ENCODE results near the gene PUS1.

The PUS1 gene

DNA sequence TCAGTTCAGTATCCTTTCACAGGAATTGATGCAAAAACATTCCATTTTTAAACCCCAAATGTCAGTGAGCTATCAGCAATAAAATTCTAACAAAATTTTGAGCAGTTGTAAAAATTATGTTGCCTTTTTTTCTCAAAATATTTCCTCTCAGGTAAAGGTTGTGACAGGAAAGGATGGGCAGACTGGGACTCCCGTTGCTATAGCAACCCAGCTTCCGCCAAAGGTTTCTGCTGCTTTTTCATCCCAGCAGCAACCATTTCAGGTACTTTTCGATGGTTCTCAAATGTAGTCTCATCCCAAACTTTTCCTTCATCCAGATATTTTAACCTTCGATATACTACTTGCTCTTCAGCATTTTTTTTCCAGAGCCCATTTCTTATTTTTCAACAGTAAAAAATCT is 34.3 kb downstream of the PUS1 start:
- in situ Hi-C loops (cut with HindIII; ENCODE audit: low sequenced_read_pairs): no loop called here
- no peak overlapping the region for H3K4me3 ChIP-seq (ENCODE audit: low read depth, low read length)
- TF ChIP-seq, protein P1, sequence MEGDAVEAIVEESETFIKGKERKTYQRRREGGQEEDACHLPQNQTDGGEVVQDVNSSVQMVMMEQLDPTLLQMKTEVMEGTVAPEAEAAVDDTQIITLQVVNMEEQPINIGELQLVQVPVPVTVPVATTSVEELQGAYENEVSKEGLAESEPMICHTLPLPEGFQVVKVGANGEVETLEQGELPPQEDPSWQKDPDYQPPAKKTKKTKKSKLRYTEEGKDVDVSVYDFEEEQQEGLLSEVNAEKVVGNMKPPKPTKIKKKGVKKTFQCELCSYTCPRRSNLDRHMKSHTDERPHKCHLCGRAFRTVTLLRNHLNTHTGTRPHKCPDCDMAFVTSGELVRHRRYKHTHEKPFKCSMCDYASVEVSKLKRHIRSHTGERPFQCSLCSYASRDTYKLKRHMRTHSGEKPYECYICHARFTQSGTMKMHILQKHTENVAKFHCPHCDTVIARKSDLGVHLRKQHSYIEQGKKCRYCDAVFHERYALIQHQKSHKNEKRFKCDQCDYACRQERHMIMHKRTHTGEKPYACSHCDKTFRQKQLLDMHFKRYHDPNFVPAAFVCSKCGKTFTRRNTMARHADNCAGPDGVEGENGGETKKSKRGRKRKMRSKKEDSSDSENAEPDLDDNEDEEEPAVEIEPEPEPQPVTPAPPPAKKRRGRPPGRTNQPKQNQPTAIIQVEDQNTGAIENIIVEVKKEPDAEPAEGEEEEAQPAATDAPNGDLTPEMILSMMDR (IDR thresholded peaks at IDR 0.05; ENCODE audit: low read depth, low read length): no peak
- DNase-seq (ENCODE audit: low read depth, low spot score): no peak

DNA sequence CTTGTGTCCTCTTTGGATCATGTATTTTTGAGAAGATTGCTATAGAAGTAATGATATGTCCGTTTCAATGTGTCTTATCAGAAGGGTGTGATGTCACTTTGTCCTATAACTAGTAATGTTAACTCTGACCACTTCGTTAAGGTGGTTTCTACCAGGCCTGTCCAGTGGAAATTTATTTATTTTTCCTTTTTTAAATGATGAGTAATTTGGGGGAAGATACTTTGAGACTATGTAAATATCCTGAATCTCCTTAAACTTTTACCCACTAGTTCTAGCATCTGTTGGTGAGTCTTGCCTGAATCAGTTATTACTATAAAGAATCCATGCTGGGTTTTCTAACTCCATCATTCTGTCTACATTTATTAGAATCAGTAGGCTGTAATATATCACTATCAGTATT is 36.0 kb downstream of the PUS1 start:
- H3K4me3 ChIP-seq (ENCODE audit: low read depth, low read length): no peak overlapping the region
- peak; percentile 10 for DNase-seq (ENCODE audit: low read depth, low spot score)
- in situ Hi-C loops (cut with HindIII; ENCODE audit: low sequenced_read_pairs): no loop called here
- TF ChIP-seq, protein P1 (IDR thresholded peaks at IDR 0.05; ENCODE audit: low read depth, low read length): no peak

DNA sequence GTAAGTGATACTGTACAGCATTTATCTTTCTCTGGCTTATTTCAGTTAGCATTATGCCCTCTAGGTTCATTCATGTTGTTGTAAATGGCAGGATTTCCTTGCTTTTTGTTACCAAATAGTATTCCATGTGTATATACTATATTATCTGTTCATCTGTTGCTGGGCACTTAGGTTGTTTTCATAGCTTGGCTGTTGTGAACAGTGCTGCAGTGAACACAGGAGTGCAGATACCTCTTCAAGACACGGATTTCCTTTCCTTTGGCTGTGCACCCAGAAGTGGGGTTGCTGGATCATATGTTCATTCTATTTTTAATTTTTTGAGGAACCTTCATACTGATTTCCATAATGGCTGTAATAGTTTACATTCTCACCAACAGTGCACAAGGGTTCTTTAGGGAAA is 42.1 kb downstream of the PUS1 start:
- no peak for DNase-seq (ENCODE audit: low read depth, low spot score)
- in situ Hi-C loops (cut with HindIII; ENCODE audit: low sequenced_read_pairs): no loop called here
- TF ChIP-seq, protein P1 (IDR thresholded peaks at IDR 0.05; ENCODE audit: low read depth, low read length): no peak
- no peak overlapping the region for H3K4me3 ChIP-seq (ENCODE audit: low read depth, low read length)

DNA sequence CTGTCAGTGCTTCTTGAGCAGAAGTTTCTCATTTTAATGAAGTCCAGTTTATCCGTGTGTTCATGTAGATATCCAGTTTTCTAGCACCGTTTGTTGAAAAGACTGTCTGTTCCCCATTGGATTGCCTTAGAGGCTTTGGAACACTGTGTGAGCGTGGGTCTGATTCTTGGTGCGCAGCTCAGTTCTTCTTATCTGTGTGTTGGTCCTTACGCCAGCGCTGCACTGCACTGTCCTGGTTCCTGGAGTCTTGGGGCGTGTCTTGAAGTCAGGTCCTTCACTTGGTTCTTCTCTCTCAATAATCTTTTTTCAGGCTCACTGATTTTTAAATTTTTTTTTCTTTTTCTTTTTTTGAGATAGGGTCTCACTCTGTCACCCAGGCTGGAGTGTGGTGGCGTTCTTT is 46.2 kb downstream of the PUS1 start:
- TF ChIP-seq, protein P1 (IDR thresholded peaks at IDR 0.05; ENCODE audit: low read depth, low read length): no peak
- DNase-seq (ENCODE audit: low read depth, low spot score): no peak
- in situ Hi-C loops (cut with HindIII; ENCODE audit: low sequenced_read_pairs): no loop called here

DNA sequence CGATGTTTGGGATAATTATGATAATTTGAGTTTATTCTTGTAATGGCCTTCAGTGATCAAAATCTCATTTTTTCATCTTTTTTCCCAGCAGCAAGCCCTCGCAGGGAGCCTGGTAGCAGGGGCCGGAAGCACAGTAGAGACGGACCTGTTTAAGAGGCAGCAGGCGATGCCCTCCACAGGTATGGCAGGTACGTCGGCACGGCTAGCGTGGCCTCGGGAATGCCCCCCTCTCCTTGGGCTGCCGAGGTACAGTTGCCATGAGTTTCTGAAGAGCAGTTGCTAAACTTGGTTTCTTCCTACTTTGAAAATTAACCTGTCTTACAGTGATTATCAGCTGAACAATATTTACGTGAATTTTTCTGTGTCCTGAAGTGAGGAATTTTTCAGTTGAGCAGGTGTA is 50.5 kb downstream of the PUS1 start:
- no peak overlapping the region for H3K4me3 ChIP-seq (ENCODE audit: low read depth, low read length)
- in situ Hi-C loops (cut with HindIII; ENCODE audit: low sequenced_read_pairs): no loop called here
- TF ChIP-seq, protein P1 (IDR thresholded peaks at IDR 0.05; ENCODE audit: low read depth, low read length): no peak
- DNase-seq (ENCODE audit: low read depth, low spot score): no peak

More for the DNA sequence above, 46.2 kb downstream of the PUS1 start:
- no peak overlapping the region for H3K4me3 ChIP-seq (ENCODE audit: low read depth, low read length)

DNA sequence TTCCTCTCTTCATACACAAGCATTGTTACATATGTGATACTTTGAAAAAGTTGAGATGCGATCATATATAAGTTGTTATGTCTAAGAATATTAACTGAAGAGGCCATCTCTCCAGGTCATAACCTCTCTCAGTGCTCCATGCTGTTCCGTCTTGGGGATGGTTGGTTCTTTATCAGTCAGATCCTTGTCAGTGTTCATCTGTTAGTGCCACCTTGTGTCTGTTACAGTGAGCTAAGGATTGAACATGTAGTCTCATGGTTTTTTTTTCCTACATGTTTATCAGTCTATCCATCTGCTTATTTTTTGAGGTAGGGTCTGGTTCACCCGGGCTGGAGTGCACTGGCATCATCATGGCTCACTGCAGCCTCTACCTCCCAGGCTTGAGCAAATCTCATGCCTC is 51.2 kb downstream of the PUS1 start:
- in situ Hi-C loops (cut with HindIII; ENCODE audit: low sequenced_read_pairs): no loop called here
- TF ChIP-seq, protein P1 (IDR thresholded peaks at IDR 0.05; ENCODE audit: low read depth, low read length): peak; percentile 33
- no peak overlapping the region for H3K4me3 ChIP-seq (ENCODE audit: low read depth, low read length)
- no peak for DNase-seq (ENCODE audit: low read depth, low spot score)

DNA sequence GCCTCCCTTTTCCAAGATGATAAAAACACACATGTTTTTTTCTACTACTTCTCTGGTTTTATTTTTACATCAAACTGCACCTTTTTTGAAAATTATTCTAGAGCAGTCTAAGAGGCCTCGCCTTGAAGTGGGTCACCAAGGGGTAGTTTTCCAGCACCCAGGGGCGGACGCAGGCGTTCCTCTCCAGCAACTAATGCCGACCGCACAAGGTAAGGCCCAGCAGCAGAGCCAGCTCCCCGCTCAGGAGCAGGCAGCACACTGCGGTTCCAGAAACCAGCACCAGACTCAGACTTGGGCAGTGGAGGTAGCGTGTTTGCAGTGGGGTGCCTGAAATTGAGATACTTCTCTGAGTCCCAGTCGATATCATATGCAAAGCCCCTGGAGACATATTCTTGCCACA is 52.3 kb downstream of the PUS1 start:
- DNase-seq (ENCODE audit: low read depth, low spot score): no peak
- no peak overlapping the region for H3K4me3 ChIP-seq (ENCODE audit: low read depth, low read length)
- TF ChIP-seq, protein P1 (IDR thresholded peaks at IDR 0.05; ENCODE audit: low read depth, low read length): no peak
- in situ Hi-C loops (cut with HindIII; ENCODE audit: low sequenced_read_pairs): no loop called here
